H9 (cell line): ENCODE results near the gene LDB2. TPM values are rescaled to one million over a fixed set of nuclear protein-coding genes. Genes with fewer than 3 reads are reported as not detected.

Experiments used
- DNase-seq: peaks from one replicate; pipeline ENCODE4 v3.0.0-alpha.2; 2017
- H2AFZ ChIP-seq: one replicate; pipeline ENCODE4 v1.6.1; 2013; ENCODE audit warnings: mild to moderate bottlenecking, low read length, control low read depth, moderate library complexity
- H2AK5ac ChIP-seq: 2 replicates; pipeline ENCODE4 v1.6.1; 2013; ENCODE audit warnings: low read length, control low read depth, mixed read lengths; ENCODE audit not compliant: insufficient read length
- H2BK120ac ChIP-seq: one replicate; pipeline ENCODE4 v1.6.1; 2013; ENCODE audit warnings: low read depth, mild to moderate bottlenecking, low read length, control low read depth, inconsistent platforms; ENCODE audit not compliant: poor library complexity, severe bottlenecking
- H2BK12ac ChIP-seq: 2 replicates; pipeline ENCODE4 v1.6.1; 2013; ENCODE audit warnings: low read length, control low read depth, mixed read lengths, low read depth; ENCODE audit not compliant: insufficient read length
- H2BK15ac ChIP-seq: 2 replicates; pipeline ENCODE4 v1.6.1; 2013; ENCODE audit warnings: low read depth, low read length, control low read depth
- H2BK20ac ChIP-seq: one replicate; pipeline ENCODE4 v1.6.1; 2013; ENCODE audit warnings: low read depth, mild to moderate bottlenecking, low read length, control low read depth, inconsistent platforms; ENCODE audit not compliant: poor library complexity, severe bottlenecking
- H2BK5ac ChIP-seq: 2 replicates; pipeline ENCODE4 v1.6.1; 2013; ENCODE audit warnings: low read length, control low read depth, mixed read lengths; ENCODE audit not compliant: insufficient read length
- H3K14ac ChIP-seq: 2 replicates; pipeline ENCODE4 v1.6.1; 2013; ENCODE audit warnings: low read length, control low read depth; ENCODE audit not compliant: insufficient read depth
- H3K18ac ChIP-seq: 2 replicates; pipeline ENCODE4 v1.6.1; 2013; ENCODE audit warnings: low read depth, mild to moderate bottlenecking, mixed read lengths, low read length, control low read depth; ENCODE audit not compliant: insufficient read length
- H3K23ac ChIP-seq: 2 replicates; pipeline ENCODE4 v1.6.1; 2013; ENCODE audit warnings: low read length, control low read depth, mixed read lengths, low read depth; ENCODE audit not compliant: insufficient read length
- H3K23me2 ChIP-seq: 2 replicates; pipeline ENCODE4 v1.6.1; 2013; ENCODE audit warnings: low read depth, mild to moderate bottlenecking, mixed read lengths, low read length, control low read depth; ENCODE audit not compliant: insufficient read length, poor library complexity, severe bottlenecking
- H3K27ac ChIP-seq: 2 replicates; pipeline ENCODE4 v1.5.1; 2013; ENCODE audit warnings: low read length, control low read depth, mixed read lengths, low read depth; ENCODE audit not compliant: insufficient read length
- H3K27me3 ChIP-seq: 2 replicates; pipeline ENCODE4 v1.6.1; 2013; ENCODE audit warnings: low read length, control low read depth, inconsistent platforms; ENCODE audit not compliant: insufficient read depth
- H3K4ac ChIP-seq: 2 replicates; pipeline ENCODE4 v1.6.1; 2013; ENCODE audit warnings: low read depth, mild to moderate bottlenecking, control low read depth, inconsistent platforms, low read length, moderate library complexity
- H3K4me1 ChIP-seq: 2 replicates; pipeline ENCODE4 v1.6.1; 2013; ENCODE audit warnings: low read length, control low read depth, inconsistent platforms; ENCODE audit not compliant: insufficient read depth
- H3K4me2 ChIP-seq: 2 replicates; pipeline ENCODE4 v1.6.1; 2013; ENCODE audit warnings: low read length, control low read depth, mixed read lengths; ENCODE audit not compliant: insufficient read length, insufficient read depth
- H3K56ac ChIP-seq: 2 replicates; pipeline ENCODE4 v1.6.1; 2013; ENCODE audit warnings: low read depth, mild to moderate bottlenecking, mixed read lengths, low read length, control low read depth; ENCODE audit not compliant: insufficient read length
- H3K79me1 ChIP-seq: 2 replicates; pipeline ENCODE4 v1.6.1; 2013; ENCODE audit warnings: low read depth, mild to moderate bottlenecking, moderate library complexity, low read length, control low read depth, inconsistent platforms; ENCODE audit not compliant: insufficient read depth, poor library complexity, severe bottlenecking
- H3K79me2 ChIP-seq: 2 replicates; pipeline ENCODE4 v1.6.1; 2013; ENCODE audit warnings: low read length, control low read depth, inconsistent platforms; ENCODE audit not compliant: insufficient read depth
- H3K9ac ChIP-seq: 2 replicates; pipeline ENCODE4 v1.6.1; 2013; ENCODE audit warnings: low read length, control low read depth, mixed read lengths; ENCODE audit not compliant: insufficient read length; ENCODE audit errors: extremely low read depth
- H3K9me3 ChIP-seq: one replicate; pipeline ENCODE4 v1.6.1; 2013; ENCODE audit warnings: low read depth, low read length, inconsistent platforms; ENCODE audit not compliant: control insufficient read depth
- H3T11ph ChIP-seq: one replicate; pipeline ENCODE4 v1.6.1; 2013; ENCODE audit warnings: mild to moderate bottlenecking, low read length, control low read depth, inconsistent platforms
- H4K20me1 ChIP-seq: one replicate; pipeline ENCODE4 v1.6.1; 2013; ENCODE audit not compliant: control insufficient read depth, insufficient read length, insufficient read depth
- H4K5ac ChIP-seq: 2 replicates; pipeline ENCODE4 v1.6.1; 2013; ENCODE audit warnings: low read depth, mild to moderate bottlenecking, mixed read lengths, low read length, control low read depth; ENCODE audit not compliant: insufficient read length
- H4K8ac ChIP-seq: replicated peaks from 2 replicates; pipeline ENCODE4 v1.6.1; 2013; ENCODE audit warnings: low read length, control low read depth, mixed read lengths, low read depth; ENCODE audit not compliant: insufficient read length
- H4K91ac ChIP-seq: 2 replicates; pipeline ENCODE4 v1.6.1; 2013; ENCODE audit warnings: low read depth, mild to moderate bottlenecking, moderate library complexity, mixed read lengths, low read length, control low read depth; ENCODE audit not compliant: insufficient read length
- H3K27ac Mint-ChIP-seq, 3 experiments: 2 replicates in 2 of 3; 3 replicates in 1 of 3; pipeline ENCODE4 v1.8.0; 2020 to 2021; ENCODE audit warnings: mixed read lengths in 3 of 3, mild to moderate bottlenecking in 1 of 3, moderate library complexity in 1 of 3
- H3K27me3 Mint-ChIP-seq: 2 replicates; pipeline ENCODE4 v1.8.0; 2021; ENCODE audit warnings: low read depth, mild to moderate bottlenecking, moderate library complexity, mixed read lengths
- H3K36me3 Mint-ChIP-seq, 3 experiments: 2 replicates in 2 of 3; 3 replicates in 1 of 3; pipeline ENCODE4 v1.8.0; 2020 to 2021; ENCODE audit warnings: low read depth in 3 of 3, mixed read lengths in 3 of 3; ENCODE audit not compliant: insufficient read depth in 1 of 3
- H3K4me1 Mint-ChIP-seq, 2 experiments: 2 replicates each; pipeline ENCODE4 v1.8.0; 2020; ENCODE audit warnings: mixed read lengths in 2 of 2
- H3K4me3 Mint-ChIP-seq, 2 experiments: 2 replicates in 1 of 2; 3 replicates in 1 of 2; pipeline ENCODE4 v1.8.0; 2020 to 2021; ENCODE audit warnings: mild to moderate bottlenecking in 2 of 2, mixed read lengths in 2 of 2, moderate library complexity in 1 of 2
- H3K9me3 Mint-ChIP-seq, 2 experiments: 2 replicates in 1 of 2; 3 replicates in 1 of 2; pipeline ENCODE4 v1.8.0; 2020; ENCODE audit warnings: mild to moderate bottlenecking in 2 of 2, mixed read lengths in 2 of 2, moderate library complexity in 1 of 2
- CTCF ChIP-seq: fragments of 200-600 bp; sonication (generic); conservative IDR thresholded peaks from 3 replicates; pipeline ENCODE4 v1.8.0; 2021; ENCODE audit warnings: antibody characterized with exemption, mild to moderate bottlenecking
- WGBS: extraction: QIAGEN DNeasy Blood & Tissue Kit; methylation state at CpG from one replicate; pipeline ENCODE4 v1.1.7; 2013; ENCODE audit warnings: missing lambda C conversion rate, low lambda C conversion rate, mixed read lengths; ENCODE audit not compliant: insufficient read length; ENCODE audit errors: extremely low coverage; 5-methylcytosine and 5-hydroxymethylcytosine counted together
- total RNA-seq: library from RNA; stranded (reverse); gene quantifications from 2 replicates; pipeline ENCODE4 v1.2.1, GENCODE V29; 2021

The LDB2 gene
- total RNA-seq, 1 experiment from 2014 or later: 22.5 TPM

- Histone ChIP-seq H3K4me1 (no peaks in the 10 kb centered on the region), H3K79me2 (no peaks in the 10 kb centered on the region), H3K18ac (no peak overlapping the region), H4K91ac (no peak overlapping the region), H3K79me1 (no peaks in the 10 kb centered on the region), H4K8ac (no peak overlapping the region), H2AFZ (no peak overlapping the region), H4K5ac (no peak overlapping the region), H3K23me2 (no peaks in the 10 kb centered on the region), H3K14ac (no peak overlapping the region), H2BK5ac (no peak overlapping the region), H3K27ac (no peak overlapping the region), H2BK120ac (no peak overlapping the region), H3K4ac (no peak overlapping the region), H3K4me2 (no peak overlapping the region), H2BK20ac (no peak overlapping the region), H2BK12ac (no peak overlapping the region), H2BK15ac (no peak overlapping the region), H3K9me3 (no peaks in the 10 kb centered on the region), H2AK5ac (no peak overlapping the region), H3K56ac (no peak overlapping the region), H3K27me3 (no peaks in the 10 kb centered on the region), H4K20me1 (no peaks in the 10 kb centered on the region), H3K9ac (no peak overlapping the region), H3T11ph (no peak overlapping the region), H3K23ac (no peak overlapping the region)
- H3K27me3 Mint-ChIP-seq: no peaks in the 10 kb centered on the region
- H3K4me1 Mint-ChIP-seq: peaks cover 2% of the 10 kb centered on the region in 2 experiments; a peak in 3 of 4 replicates
- DNase-seq: no peak
- no peak overlapping the region for H3K27ac Mint-ChIP-seq
- no peak for TF ChIP-seq CTCF
- no peak overlapping the region for H3K4me3 Mint-ChIP-seq
- H3K36me3 Mint-ChIP-seq: peaks cover 0 to 4% (median 0%) of the 10 kb centered on the region in 3 experiments; a peak in 2 of 7 replicates
- WGBS: no CpG with 5 or more reads among the region's 3 CpGs
- H3K9me3 Mint-ChIP-seq: no peaks in the 10 kb centered on the region; a peak in 1 of 5 replicates
Observed at GRCh38 chr4:16713696-16714095, 184.7 kb downstream of the LDB2 start.
